Islet precursor cell (in vitro differentiated cells): ENCODE measurements around the gene AMOTL1.

Source experiments
- DNase-seq: peaks from one replicate; pipeline ENCODE4 v3.0.0-alpha.2; 2018

Gene AMOTL1

DNA sequence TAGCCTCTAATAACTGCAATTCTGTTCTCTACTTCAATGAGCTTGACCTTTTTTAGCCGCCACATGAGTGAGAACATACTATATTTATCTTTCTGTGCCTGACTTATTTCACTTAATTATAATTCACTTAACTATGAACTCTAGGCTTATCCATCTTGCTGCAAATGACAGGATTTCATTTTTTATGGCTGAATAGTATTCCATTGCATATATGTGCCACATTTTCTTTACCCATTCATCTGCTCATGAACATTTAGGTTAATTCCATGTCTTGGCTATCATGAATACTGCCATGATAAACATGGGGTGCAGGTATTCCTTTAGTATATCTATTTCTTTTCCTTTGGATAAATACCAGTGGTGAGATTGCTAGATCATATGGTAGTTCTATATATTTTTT lies 120.0 kb downstream of the AMOTL1 start:
- DNase-seq = no peak

DNA sequence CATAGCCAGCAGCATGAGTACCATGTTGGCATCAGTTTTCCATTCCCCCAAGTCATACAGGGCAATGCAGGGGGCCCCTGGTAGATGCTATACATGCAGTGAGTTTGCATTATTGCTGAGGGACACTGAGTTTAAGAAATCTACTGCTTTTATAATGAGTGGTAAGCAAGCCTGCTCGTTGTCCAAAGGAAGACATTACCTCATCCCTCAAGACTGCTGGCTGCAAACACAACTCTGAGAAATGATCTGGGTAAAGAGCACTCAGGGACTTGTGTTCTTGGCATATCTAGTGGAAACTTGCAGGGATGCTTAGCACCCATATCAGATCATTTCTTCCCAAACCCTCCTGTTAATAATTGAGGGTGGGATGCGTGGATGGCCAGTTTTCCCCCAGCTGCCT lies 127.3 kb downstream of the AMOTL1 start:
- peak; percentile 68 for DNase-seq

DNA sequence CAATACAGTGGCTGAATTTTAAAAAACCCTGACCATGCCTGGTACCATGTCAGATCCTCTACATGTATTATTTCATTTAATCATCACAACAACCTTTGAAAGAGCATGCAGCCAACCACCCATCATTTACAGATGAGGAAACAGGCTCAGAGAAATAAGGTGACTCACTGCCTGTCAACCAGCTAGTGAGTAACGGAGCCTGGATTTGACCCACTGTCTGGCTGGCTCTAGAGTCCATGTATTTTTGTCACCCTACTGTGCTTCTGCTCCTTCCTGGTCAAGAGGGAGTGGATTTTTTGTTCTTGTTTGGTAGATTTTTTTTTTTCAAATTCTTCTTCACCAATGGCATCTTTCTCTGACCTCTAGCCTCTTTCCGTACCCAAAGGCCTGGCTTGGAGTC lies 127.8 kb downstream of the AMOTL1 start:
- DNase-seq = no peak

DNA sequence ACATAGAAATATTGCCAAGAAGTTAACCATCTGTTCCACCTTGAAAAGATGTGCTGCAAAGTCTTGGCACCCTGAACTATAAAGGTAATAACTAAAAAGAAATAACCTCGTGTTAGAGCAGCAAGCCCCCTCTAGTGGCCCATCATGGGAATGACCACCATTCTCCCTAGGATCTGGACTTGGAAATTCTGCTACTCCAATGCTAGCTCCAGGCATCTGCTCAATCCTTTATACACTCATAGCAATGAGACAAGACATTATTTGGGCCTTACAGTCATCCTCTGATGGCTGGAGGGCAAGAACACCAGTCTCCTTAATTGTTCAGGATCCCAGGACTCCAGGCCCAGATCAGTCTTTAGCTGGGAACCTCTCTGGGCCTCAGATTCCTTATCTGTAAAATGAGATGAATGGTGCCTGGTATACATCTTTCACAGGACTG lies 129.2 kb downstream of the AMOTL1 start:
- DNase-seq = peak; percentile 70

DNA sequence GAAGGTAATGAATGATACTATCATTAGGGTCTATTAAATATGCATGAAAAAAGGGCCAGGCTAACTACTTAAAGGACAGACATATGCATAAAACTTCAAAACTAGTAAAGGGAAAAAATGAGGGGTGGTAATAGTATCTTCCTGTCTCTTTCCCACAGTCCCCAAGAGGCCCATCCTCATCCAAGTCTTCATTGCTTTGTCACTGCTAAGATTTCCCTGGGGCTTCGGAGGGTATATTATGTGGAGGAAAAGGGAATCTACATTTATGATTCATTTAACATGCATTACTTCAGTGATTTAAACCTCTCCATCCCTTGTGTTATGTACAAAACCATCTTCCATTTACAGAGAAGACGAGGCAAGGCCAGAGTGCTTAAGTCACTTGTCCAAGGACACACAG lies 139.1 kb downstream of the AMOTL1 start:
- DNase-seq = no peak

DNA sequence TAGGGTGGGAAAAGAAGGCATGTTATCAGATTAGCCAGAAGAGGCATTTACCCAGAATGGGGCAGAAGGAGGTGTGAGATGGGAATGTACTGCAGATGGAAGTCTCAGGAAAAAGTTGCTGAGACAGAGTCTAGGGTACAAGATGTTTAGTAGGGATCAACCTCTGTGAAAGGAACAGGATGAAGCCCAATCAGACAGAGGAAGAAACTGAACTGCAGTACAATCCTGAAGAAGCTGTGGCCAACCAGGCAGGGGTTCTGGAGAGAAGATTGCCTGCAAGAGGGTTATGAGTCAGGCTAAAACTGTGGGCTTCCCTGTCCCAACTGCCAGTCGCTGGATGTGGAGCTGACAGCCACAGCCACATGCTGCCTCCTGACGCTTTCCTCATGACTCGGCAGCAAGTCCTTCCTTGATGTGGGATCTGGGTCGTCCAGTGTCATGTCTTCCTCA lies 141.2 kb downstream of the AMOTL1 start:
- peak; percentile 78 for DNase-seq

DNA sequence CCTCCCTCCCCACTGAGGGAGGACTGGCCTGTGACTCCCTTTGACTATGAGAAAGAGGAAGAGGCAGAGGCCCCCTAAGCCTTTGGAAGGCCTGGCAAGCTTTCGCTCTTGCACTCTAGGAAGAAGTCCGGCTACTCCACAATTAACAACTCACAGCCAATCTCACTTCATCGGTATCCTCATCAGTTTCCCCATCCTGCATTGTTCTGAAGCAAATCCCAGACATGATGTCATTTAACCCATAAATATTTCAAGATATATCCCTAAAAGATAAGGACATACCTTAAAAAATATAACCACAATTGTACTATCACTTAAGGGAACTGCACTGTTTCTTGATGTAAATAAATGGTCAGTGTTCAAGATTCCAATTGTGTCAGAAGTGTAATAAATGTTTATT lies 142.1 kb downstream of the AMOTL1 start:
- DNase-seq = no peak

DNA sequence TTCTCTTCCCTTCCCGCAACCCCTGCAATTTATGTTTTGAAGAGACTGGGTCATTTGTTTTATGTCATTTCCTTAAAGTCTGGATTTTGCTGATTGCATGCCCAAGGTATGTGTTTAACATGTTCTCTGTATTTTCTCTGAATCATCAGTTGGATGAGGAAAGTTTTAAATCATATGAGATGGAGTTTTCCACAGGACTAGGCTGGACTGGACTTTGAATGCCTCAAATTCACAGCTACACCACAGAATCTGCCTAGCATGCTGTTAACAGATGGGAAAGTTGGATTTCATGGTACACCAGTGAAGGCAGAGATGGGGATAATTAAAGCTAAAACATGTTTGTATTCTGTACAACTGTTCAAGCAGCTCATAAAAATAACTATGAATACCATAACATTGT lies 142.6 kb downstream of the AMOTL1 start:
- DNase-seq = no peak

DNA sequence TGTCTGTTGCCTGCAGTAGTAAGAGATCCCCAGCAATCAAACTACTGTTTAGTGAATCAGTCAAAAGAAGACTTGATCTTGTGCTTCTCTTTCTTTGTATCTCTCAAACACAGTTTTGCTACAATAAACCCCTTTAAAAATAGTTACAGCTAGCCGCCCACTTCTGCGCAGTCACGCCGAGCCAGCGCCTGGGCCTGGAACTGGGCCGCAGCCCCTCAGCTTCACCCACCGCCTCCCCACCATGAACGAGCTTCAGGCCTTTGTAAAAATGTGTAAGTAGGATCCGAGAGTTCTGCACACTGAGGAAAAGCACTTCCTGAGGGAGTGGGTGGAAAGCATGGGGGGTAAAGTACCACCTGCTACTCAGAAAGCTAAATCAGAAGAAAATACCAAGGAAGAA lies 144.7 kb downstream of the AMOTL1 start:
- DNase-seq = no peak

DNA sequence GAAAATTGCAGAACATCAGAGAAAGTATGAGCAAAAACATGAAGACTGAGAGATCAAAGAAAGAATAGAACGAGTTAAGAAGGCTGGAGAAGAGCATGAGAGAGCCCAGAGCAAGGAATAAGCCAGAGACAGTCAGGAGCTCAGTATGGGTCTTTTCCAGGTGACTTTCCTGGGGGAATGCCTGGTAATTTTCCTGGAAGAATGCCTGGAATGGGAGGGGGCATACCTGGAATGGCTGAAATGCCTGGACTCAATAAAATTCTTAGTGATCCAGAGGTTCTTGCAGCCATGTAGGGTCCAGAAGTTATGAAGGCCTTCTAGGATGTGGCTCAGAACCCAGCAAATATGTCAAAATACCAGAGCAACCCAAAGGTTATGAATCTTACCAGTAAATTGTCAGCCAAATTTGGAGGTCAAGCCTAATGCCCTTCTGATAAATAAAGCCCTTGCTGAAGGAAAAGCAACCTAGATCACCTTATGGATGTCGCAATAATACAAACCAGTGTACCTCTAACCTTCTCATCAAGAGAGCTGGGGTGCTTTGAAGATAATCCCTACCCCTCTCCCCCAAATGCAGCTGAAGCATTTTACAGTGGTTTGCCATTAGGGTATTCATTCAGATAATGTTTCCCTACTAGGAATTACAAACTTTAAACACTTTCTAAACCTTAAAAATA lies 145.7 kb downstream of the AMOTL1 start:
- DNase-seq = peak; percentile 64

DNA sequence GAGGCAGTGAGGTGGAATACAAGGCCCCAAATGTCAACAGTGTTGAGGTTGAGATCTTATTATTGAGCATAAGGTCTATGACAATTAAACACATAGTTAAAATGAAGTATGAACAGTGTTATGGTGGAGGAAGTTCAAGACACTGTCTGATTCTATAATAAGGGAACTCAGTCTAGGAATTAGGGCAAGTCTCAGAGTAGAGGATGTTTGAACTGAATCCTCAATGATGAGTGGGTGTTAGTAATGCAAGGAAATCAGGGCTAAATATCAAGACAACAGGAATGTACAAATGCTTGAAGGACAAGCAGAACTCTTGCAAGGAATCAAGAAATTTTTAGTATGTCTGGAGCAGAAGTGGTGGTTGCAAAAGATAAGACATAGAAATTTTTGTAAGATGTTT lies 152.2 kb downstream of the AMOTL1 start:
- no peak for DNase-seq

DNA sequence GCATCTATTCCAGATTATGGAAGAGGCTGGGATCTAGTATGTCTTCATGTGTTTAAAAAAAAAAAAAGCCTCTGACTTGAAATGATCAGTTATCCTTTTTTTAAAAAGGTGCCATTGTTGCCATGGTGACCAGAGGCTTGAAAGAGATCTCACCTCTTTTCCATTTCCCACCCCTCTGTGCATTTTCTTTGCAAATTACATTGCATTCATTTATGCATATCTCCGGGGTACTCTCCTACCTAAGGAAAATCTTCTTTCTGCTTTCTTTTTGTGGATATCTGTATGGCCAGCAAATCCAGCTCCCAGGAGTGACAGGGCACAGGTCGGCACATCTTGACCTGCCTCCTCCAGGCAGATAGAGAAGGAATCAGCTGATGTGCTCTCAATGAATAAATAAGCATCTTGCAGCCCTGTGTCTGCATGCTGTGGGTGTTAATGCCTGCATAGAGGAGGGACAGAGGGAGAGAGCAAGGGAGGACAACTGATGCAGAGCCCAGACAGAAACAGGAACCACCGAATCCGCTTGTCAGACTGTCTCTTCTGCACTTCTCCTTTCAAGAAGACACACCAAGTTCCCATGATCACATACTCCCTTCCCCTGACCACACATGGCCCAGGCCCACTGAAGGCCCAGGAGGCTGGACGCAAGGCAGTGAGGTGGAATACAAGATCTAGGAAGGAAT lies 154.3 kb downstream of the AMOTL1 start:
- no peak for DNase-seq

DNA sequence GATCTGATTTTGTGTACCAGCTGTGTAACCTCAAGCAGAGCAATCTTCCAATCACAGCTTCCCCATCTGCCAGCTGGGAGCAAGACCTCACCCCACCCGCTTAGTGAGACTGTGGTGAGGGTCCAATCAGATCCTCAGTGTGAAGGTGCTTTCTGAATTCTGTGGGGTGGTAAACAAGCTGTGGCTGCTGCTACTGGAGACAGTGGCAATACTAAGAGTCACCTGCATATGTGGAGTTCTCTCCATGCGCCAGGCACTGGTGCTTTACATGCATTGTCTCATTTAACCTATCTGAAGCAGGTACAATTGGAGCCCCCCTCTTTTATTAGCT lies 154.8 kb downstream of the AMOTL1 start:
- no peak for DNase-seq

DNA sequence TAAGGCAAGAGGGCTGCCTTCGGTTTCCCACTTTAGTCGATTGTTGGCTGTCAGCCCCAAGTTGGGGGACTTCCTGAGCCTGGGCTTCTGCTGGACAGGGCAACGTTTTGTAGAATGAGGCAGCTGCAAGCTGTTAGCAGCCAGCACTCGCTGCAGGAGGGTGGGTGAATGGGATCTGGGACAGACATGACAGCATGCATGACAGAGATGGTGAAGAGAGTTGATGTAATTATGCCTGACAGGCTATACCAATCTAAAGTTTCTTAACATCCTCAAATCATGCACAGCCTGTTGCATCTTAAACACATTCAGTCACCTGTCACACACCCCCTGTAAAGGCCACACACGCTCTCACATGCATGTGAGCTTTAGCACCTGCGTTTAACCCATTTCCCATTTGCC lies 156.0 kb downstream of the AMOTL1 start:
- DNase-seq = no peak

DNA sequence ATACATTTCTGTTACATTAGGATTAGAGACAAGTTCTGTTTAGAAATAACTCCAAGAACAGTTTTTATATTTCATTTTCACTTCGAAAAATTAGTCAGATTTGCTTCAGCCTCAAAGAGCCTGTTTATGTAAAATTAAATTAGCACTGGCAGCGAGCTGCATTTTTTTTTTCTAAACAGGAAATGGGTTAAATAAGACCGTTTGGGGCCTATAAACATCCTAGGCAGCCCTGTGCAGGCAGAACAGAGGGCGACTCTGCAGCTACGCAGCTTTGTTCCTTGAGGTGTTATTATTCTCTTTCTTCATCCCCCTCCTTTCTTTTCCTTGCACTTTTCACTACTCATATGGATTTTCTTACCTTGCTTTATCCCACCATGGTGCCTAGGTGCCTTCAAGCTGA lies 156.5 kb downstream of the AMOTL1 start:
- no peak for DNase-seq

DNA sequence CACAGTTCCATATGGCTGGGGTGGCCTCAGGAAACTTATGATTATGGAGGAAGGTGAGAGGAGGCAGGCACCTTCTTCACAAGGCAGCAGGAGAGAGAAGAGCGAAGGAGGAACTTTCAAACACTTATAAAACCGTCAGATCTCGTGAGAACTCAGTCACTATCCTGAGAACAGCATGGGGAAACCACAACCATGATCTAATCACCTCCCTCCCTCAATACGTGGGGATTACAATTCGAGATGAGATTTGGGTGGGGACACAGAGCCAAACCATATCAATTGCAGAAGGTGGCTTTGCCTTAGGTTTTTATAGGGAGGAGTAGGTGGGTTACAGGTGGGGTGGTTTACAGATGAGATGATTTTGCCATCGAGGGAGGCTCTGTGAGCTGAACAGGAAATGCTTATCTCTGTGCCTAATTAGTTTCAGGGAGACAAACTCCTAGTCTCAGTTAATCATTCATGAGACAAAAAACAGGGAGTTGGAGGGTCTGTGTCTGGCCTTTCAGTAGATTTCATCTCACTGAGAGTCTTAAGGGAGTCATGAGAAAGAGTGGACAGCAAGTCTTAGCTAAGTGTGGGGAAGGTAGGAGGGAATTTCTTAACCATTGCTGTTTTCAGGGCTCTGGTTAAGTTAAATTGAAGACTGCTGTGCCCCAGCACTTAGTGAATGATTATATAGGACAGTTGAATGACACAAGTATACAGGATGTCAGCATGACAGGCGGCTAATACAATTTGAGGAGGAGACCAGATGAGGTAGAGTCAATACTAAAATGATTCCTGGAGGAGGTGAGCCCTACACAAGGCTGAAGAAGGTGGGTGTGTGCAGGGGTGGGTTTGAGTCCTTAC lies 157.5 kb downstream of the AMOTL1 start:
- no peak for DNase-seq

DNA sequence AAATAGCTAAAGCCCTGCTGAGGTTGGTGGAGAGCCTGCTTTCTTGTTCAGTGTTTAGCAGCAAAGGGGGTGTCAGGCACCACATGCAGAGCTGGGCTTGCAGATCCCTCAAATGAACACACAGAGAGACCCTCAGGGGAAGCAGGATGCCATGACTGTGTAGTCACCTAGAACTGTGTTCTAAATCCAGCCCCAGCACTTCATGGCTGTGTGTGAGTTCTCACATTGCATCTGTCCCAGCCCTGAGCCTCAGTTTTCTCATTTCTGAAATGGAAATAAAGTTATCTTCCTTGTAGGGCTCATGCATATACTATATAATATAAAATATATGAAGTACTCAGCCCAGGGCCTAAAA lies 158.1 kb downstream of the AMOTL1 start:
- peak; percentile 80 for DNase-seq
